Natural killer cell (primary cell): ENCODE results near the gene FAM184A. TPM values are rescaled to one million over a fixed set of nuclear protein-coding genes. Genes with fewer than 3 reads are reported as not detected.

Source experiments
- ATAC-seq, 3 donors: fragments of 150-1000 bp in 2 of 3; fragments of 200-7000 bp in 1 of 3; cut with Tn5 transposase; 1 replicate in 1 of 3; 2 replicates in 2 of 3; pipeline ENCODE4 v1.10.0; 2021; ENCODE audit warnings: mild to moderate bottlenecking in 2 of 3, moderate library complexity in 2 of 3
- DNase-seq, 2 donors: peaks; one replicate each; pipeline versions ENCODE4 v3.0.0 to v3.0.0-alpha.2; 2013 to 2021; ENCODE audit warnings: mixed read lengths in 1 of 2
- H3K27ac ChIP-seq: one replicate; pipeline ENCODE4 v1.5.1; 2013; ENCODE audit warnings: mild to moderate bottlenecking, low read length
- H3K27me3 ChIP-seq: one replicate; pipeline ENCODE4 v1.6.1; 2013; ENCODE audit warnings: low read length; ENCODE audit not compliant: control insufficient read depth, insufficient read depth
- H3K36me3 ChIP-seq: one replicate; pipeline ENCODE4 v1.6.1; 2013; ENCODE audit warnings: low read length; ENCODE audit not compliant: control insufficient read depth, insufficient read depth
- H3K4me1 ChIP-seq: one replicate; pipeline ENCODE4 v1.6.1; 2013; ENCODE audit warnings: low read length; ENCODE audit not compliant: control insufficient read depth, insufficient read depth
- H3K4me3 ChIP-seq: one replicate; pipeline ENCODE4 v1.5.1; 2013; ENCODE audit warnings: low read length
- H3K9me3 ChIP-seq: one replicate; pipeline ENCODE4 v1.6.1; 2013; ENCODE audit warnings: low read length; ENCODE audit not compliant: control insufficient read depth, insufficient read depth
- H3K27ac Mint-ChIP-seq, 2 donors: one replicate each; pipeline ENCODE4 v1.8.0; 2022; ENCODE audit warnings: mild to moderate bottlenecking in 2 of 2, mixed read lengths in 2 of 2, moderate library complexity in 1 of 2
- H3K27me3 Mint-ChIP-seq, 2 donors: one replicate each; pipeline ENCODE4 v1.8.0; 2022; ENCODE audit warnings: low read depth in 2 of 2, mixed read lengths in 2 of 2
- H3K36me3 Mint-ChIP-seq: one replicate; pipeline ENCODE4 v1.8.0; 2022; ENCODE audit warnings: mixed read lengths
- H3K4me1 Mint-ChIP-seq, 2 donors: one replicate each; pipeline ENCODE4 v1.8.0; 2022; ENCODE audit warnings: mixed read lengths in 2 of 2
- H3K4me3 Mint-ChIP-seq: one replicate; pipeline ENCODE4 v1.8.0; 2022; ENCODE audit warnings: mild to moderate bottlenecking, moderate library complexity, mixed read lengths
- H3K9me3 Mint-ChIP-seq, 2 donors: one replicate each; pipeline ENCODE4 v1.8.0; 2022; ENCODE audit warnings: mixed read lengths in 2 of 2
- WGBS: methylation state at CpG from one replicate; pipeline ENCODE4 v1.1.7; 2013; ENCODE audit warnings: missing lambda C conversion rate; ENCODE audit not compliant: insufficient coverage; 5-methylcytosine and 5-hydroxymethylcytosine counted together
- intact Hi-C: fragments of 100-400 bp; cut with micrococcal nuclease; formaldehyde crosslinking; loops from one replicate; pipeline ENCODE4 v1.14.2; 2022
- total RNA-seq, 4 donors: library from RNA; stranded (reverse); fragments of 120-200 nt in 1 of 4; gene quantifications; one replicate each; pipeline versions ENCODE4 v1.2.3 to v1.2.4, GENCODE V29; 2013 to 2022
- TF ChIP-seq, protein P1 (sequence below): fragments of 200-600 bp; IDR thresholded peaks from one replicate; pipeline ENCODE4 v1.8.0; 2022; ENCODE audit warnings: antibody characterized with exemption

Gene FAM184A
- total RNA-seq, 3 donors from 2014 or later (not counting 1 experiment from before 2014, with no cell fraction given): 0.09 to 0.40 (median 0.20) TPM

DNA sequence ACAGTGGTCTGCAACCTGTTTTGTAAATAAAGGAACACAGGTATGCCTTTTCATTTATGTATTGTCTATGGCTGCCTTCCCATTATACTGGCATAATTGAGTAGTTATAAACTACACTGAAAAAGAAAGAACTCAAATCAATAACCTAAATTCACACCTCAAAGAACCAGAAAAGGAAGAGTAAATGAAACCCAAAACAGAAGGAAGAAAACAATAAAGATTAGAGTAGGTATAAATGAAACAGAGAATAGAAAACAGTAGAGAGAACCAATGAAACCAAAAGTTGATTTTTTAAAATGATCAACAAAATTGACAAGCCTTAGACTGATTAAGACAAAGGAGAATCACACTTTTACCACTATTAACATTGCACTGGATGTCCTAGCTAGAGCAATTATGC is 34.7 kb downstream of the FAM184A start:
- peaks cover 12 to 18% of the 10 kb centered on the region in 2 donors for H3K27me3 Mint-ChIP-seq
- Histone ChIP-seq H3K9me3 (no peaks in the 10 kb centered on the region), H3K27me3 (peaks cover 2% of the 10 kb centered on the region), H3K36me3 (no peaks in the 10 kb centered on the region), H3K4me3 (no peak overlapping the region), H3K4me1 (no peaks in the 10 kb centered on the region), H3K27ac (no peak overlapping the region)
- H3K9me3 Mint-ChIP-seq: no peaks in the 10 kb centered on the region
- ATAC-seq: no peak
- no peak overlapping the region for H3K4me3 Mint-ChIP-seq
- H3K36me3 Mint-ChIP-seq: no peaks in the 10 kb centered on the region
- no peak overlapping the region for H3K27ac Mint-ChIP-seq
- TF ChIP-seq, protein P1, sequence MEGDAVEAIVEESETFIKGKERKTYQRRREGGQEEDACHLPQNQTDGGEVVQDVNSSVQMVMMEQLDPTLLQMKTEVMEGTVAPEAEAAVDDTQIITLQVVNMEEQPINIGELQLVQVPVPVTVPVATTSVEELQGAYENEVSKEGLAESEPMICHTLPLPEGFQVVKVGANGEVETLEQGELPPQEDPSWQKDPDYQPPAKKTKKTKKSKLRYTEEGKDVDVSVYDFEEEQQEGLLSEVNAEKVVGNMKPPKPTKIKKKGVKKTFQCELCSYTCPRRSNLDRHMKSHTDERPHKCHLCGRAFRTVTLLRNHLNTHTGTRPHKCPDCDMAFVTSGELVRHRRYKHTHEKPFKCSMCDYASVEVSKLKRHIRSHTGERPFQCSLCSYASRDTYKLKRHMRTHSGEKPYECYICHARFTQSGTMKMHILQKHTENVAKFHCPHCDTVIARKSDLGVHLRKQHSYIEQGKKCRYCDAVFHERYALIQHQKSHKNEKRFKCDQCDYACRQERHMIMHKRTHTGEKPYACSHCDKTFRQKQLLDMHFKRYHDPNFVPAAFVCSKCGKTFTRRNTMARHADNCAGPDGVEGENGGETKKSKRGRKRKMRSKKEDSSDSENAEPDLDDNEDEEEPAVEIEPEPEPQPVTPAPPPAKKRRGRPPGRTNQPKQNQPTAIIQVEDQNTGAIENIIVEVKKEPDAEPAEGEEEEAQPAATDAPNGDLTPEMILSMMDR: no peak
- H3K4me1 Mint-ChIP-seq: no peaks in the 10 kb centered on the region
- intact Hi-C loops: no loop called here
- no peak for DNase-seq

DNA sequence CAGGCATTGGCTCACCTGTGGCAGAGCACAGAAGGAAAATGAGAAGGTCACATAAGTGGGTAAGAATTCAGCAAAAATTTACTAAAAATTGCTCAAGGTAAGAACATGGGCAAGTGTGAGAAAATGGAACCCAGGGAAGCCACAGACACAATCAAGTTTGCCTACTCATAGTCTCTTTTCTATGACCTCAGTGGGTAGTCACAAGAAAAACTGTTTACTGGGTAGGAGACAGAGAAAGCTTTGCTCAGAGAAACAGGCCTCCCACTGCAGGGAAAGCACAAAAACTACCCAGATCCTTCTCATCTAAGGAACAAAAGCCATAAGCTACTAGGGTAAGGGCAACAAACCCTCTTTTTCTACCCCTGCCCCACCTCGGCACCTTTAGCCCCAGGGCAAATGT is 35.2 kb downstream of the FAM184A start:
- Mint-ChIP-seq H3K4me3 (no peak overlapping the region), H3K27me3 (peaks cover 12 to 18% of the 10 kb centered on the region in 2 donors), H3K27ac (no peak overlapping the region), H3K36me3 (no peaks in the 10 kb centered on the region), H3K4me1 (no peaks in the 10 kb centered on the region), H3K9me3 (no peaks in the 10 kb centered on the region)
- H3K4me3 ChIP-seq: no peak overlapping the region
- WGBS: 86% methylated on average over 1 of the region's 1 CpG
- ATAC-seq: no peak
- no peaks in the 10 kb centered on the region for H3K9me3 ChIP-seq
- TF ChIP-seq, protein P1: no peak
- no peak overlapping the region for H3K27ac ChIP-seq
- intact Hi-C loops: no loop called here
- H3K27me3 ChIP-seq: peaks cover 2% of the 10 kb centered on the region
- no peaks in the 10 kb centered on the region for H3K4me1 ChIP-seq
- no peaks in the 10 kb centered on the region for H3K36me3 ChIP-seq
- DNase-seq: no peak

- Histone ChIP-seq H3K4me1 (no peaks in the 10 kb centered on the region), H3K9me3 (no peaks in the 10 kb centered on the region), H3K27me3 (no peaks in the 10 kb centered on the region), H3K4me3 (no peak overlapping the region), H3K36me3 (no peaks in the 10 kb centered on the region), H3K27ac (no peak overlapping the region)
- intact Hi-C loops: no loop called here
- Mint-ChIP-seq H3K27ac (no peak overlapping the region), H3K4me3 (no peak overlapping the region), H3K36me3 (no peaks in the 10 kb centered on the region), H3K4me1 (no peaks in the 10 kb centered on the region), H3K27me3 (peaks cover 0 to 9% of the 10 kb centered on the region in 2 donors), H3K9me3 (no peaks in the 10 kb centered on the region)
- TF ChIP-seq, protein P1: no peak
- 77% methylated on average over 5 of the region's 6 CpGs for WGBS
- DNase-seq (no peak), ATAC-seq (no peak)
Measured at GRCh38 chr6:119040636-119041035, 37.8 kb downstream of the FAM184A start.

DNA sequence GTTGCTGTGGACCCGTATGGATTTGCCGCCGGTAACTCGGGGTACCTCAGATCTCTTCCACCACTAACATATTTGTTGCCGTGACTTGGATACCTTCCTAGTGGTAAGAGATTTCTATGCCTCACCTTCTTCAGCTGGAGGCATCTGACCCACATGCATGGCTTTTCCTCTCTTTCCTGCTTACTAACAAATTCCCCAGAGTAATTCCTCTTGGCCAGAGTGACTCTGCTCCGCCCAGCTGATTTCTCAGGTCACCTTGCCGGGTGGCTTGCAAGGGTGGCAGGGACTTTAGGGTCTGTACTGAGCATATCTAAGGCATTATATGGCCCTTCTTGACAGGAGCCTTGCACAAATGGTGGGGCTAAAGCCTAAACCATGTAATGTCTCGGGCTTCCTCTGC is 38.2 kb downstream of the FAM184A start:
- Histone ChIP-seq H3K27ac (no peak overlapping the region), H3K36me3 (no peaks in the 10 kb centered on the region), H3K9me3 (no peaks in the 10 kb centered on the region), H3K4me1 (no peaks in the 10 kb centered on the region), H3K27me3 (no peaks in the 10 kb centered on the region), H3K4me3 (no peak overlapping the region)
- ATAC-seq (no peak), DNase-seq (no peak)
- H3K27ac Mint-ChIP-seq: no peak overlapping the region
- no peak overlapping the region for H3K4me3 Mint-ChIP-seq
- H3K27me3 Mint-ChIP-seq: peaks cover 0 to 7% of the 10 kb centered on the region in 2 donors
- H3K9me3 Mint-ChIP-seq: no peaks in the 10 kb centered on the region
- no peaks in the 10 kb centered on the region for H3K4me1 Mint-ChIP-seq
- TF ChIP-seq, protein P1: no peak
- H3K36me3 Mint-ChIP-seq: no peaks in the 10 kb centered on the region
- 95% methylated on average over 8 of the region's 8 CpGs for WGBS
- intact Hi-C loops: no loop called here
